Adrenal gland (tissue), 12 donors: Measurements from ENCODE around the gene PTH2. TPM values are rescaled to one million over a fixed set of nuclear protein-coding genes. Genes with fewer than 3 reads are reported as not detected.

ENCODE experiments used
- polyA plus RNA-seq, 3 donors: library from polyadenylated mRNA; stranded (reverse); fragments of 200-250 nt in 2 of 3; fragments of 350-450 nt in 1 of 3; fragmentation: Illumina TruSeq in 1 of 3; extraction: RNeasy Lipid Tissue Mini Kit (QIAGEN cat#74804) in 1 of 3; gene quantifications; one replicate each; pipeline ENCODE4 v1.2.3, GENCODE V29; 2013 to 2014
- total RNA-seq, 9 donors: library from RNA; depleted of rRNA in 4 of 9; stranded (reverse); fragments of >200 nt in 4 of 9; fragments of 120-200 nt in 1 of 9; fragmentation: NEBNext Ultra II Directional in 1 of 9; extraction: Animal tissue kit (Norgen Biotek cat#: 25700) in 1 of 9; gene quantifications; one replicate each; pipeline versions ENCODE4 v1.1.0 to v1.2.4, GENCODE V29; 2013 to 2023
- donor health status: healthy with polysubstance abuse.
- donor health status: Bipolar disorder and iron deficiency.
- donor health status: DM: yes; HTN: yes; CAD: no.
- donor health status: DM: no; HTN: no; CAD: no.
- donor health status: DM: no; HTN: no; CAD: no.
- donor health status: DM: yes; HTN: yes; CAD: no.

Gene PTH2
- total and polyA plus RNA-seq, 12 donors, result not detected

Other genes with a start within 250 kb of the PTH2 start
- 1 to 10 TPM in 3 of 9 donors, under 1 TPM in 5, not detected in 1; 0.17 to 1.7 (median 0.71) TPM for gene SLC6A16, start 98.2 kb downstream of the PTH2 start, total RNA-seq
- gene SLC6A16, start 98.2 kb downstream of the PTH2 start, polyA plus RNA-seq, result 1 to 10 TPM; 1.1 to 3.5 (median 2.6) TPM
- gene CD37, start 88.0 kb downstream of the PTH2 start, total RNA-seq, result 10 to 100 TPM in 8 of 9 donors, under 1 TPM in 1; 0.61 to 26.1 (median 15.8) TPM
- 10 to 100 TPM in 1 of 3 donors, 1 to 10 TPM in 2; 5.4 to 27.1 (median 8.9) TPM for gene CD37, start 88.0 kb downstream of the PTH2 start, polyA plus RNA-seq
- gene TEAD2, start 61.0 kb downstream of the PTH2 start, total RNA-seq, result 10 to 100 TPM in 8 of 9 donors, 1 to 10 TPM in 1; 5.4 to 42.8 (median 26.0) TPM
- gene TEAD2, start 61.0 kb downstream of the PTH2 start, polyA plus RNA-seq, result 10 to 100 TPM; 11.3 to 31.1 (median 28.7) TPM
- under 1 TPM in 4 of 9 donors, not detected in 5; 0.28 to 0.50 (median 0.43) TPM for gene DKKL1, start 59.6 kb downstream of the PTH2 start, total RNA-seq
- under 1 TPM in 2 of 3 donors, not detected in 1; 0.44 to 0.56 TPM for gene DKKL1, start 59.6 kb downstream of the PTH2 start, polyA plus RNA-seq
- under 1 TPM in 2 of 9 donors, not detected in 7; 0.74 to 0.97 TPM for gene KASH5, start 35.2 kb downstream of the PTH2 start, total RNA-seq
- not detected for gene KASH5, start 35.2 kb downstream of the PTH2 start, polyA plus RNA-seq
- not detected for gene GFY, start 1.9 kb upstream of the PTH2 start, total RNA-seq
- not detected for gene GFY, start 1.9 kb upstream of the PTH2 start, polyA plus RNA-seq
- 1 to 10 TPM in 5 of 9 donors, under 1 TPM in 4; 0.06 to 9.6 (median 1.3) TPM for gene SLC17A7, start 18.1 kb upstream of the PTH2 start, total RNA-seq
- 1 to 10 TPM in 2 of 3 donors, under 1 TPM in 1; 0.18 to 1.9 (median 1.0) TPM for gene SLC17A7, start 18.1 kb upstream of the PTH2 start, polyA plus RNA-seq
- gene PIH1D1, start 28.4 kb upstream of the PTH2 start, total RNA-seq, result 100 to 1,000 TPM in 4 of 9 donors, 10 to 100 TPM in 5; 63.1 to 131 (median 87.2) TPM
- gene PIH1D1, start 28.4 kb upstream of the PTH2 start, polyA plus RNA-seq, result 100 to 1,000 TPM in 1 of 3 donors, 10 to 100 TPM in 2; 26.6 to 103 (median 72.3) TPM
- gene ALDH16A1, start 29.8 kb upstream of the PTH2 start, total RNA-seq, result 10 to 100 TPM; 15.1 to 47.8 (median 29.1) TPM
- gene ALDH16A1, start 29.8 kb upstream of the PTH2 start, polyA plus RNA-seq, result 10 to 100 TPM in 2 of 3 donors, 1 to 10 TPM in 1; 3.6 to 95.5 (median 86.7) TPM
- gene FLT3LG, start 50.8 kb upstream of the PTH2 start, total RNA-seq, result 10 to 100 TPM in 3 of 9 donors, 1 to 10 TPM in 6; 1.2 to 10.6 (median 8.4) TPM
- gene FLT3LG, start 50.8 kb upstream of the PTH2 start, polyA plus RNA-seq, result 10 to 100 TPM in 2 of 3 donors, 1 to 10 TPM in 1; 1.8 to 33.8 (median 24.7) TPM
- 1,000 to 10,000 TPM; 2,402 to 3,504 (median 2,570) TPM for gene RPL13A, start 64.2 kb upstream of the PTH2 start, total RNA-seq
- gene RPL13A, start 64.2 kb upstream of the PTH2 start, polyA plus RNA-seq, result 1,000 to 10,000 TPM; 1,750 to 2,828 (median 2,567) TPM
- gene RPS11, start 73.0 kb upstream of the PTH2 start, total RNA-seq, result 1,000 to 10,000 TPM; 1,528 to 3,971 (median 2,257) TPM
- 1,000 to 10,000 TPM; 2,684 to 4,591 (median 2,733) TPM for gene RPS11, start 73.0 kb upstream of the PTH2 start, polyA plus RNA-seq
- 100 to 1,000 TPM; 101 to 505 (median 351) TPM for gene FCGRT, start 89.2 kb upstream of the PTH2 start, total RNA-seq
- 100 to 1,000 TPM in 2 of 3 donors, 10 to 100 TPM in 1; 90.2 to 253 (median 218) TPM for gene FCGRT, start 89.2 kb upstream of the PTH2 start, polyA plus RNA-seq
- gene RCN3, start 104.6 kb upstream of the PTH2 start, total RNA-seq, result 10 to 100 TPM in 8 of 9 donors, 1 to 10 TPM in 1; 8.0 to 56.4 (median 33.1) TPM
- 100 to 1,000 TPM in 2 of 3 donors, 1 to 10 TPM in 1; 9.3 to 232 (median 120) TPM for gene RCN3, start 104.6 kb upstream of the PTH2 start, polyA plus RNA-seq
- 10 to 100 TPM; 53.3 to 98.2 (median 63.8) TPM for gene NOSIP, start 157.1 kb upstream of the PTH2 start, total RNA-seq
- 100 to 1,000 TPM in 2 of 3 donors, 10 to 100 TPM in 1; 35.0 to 159 (median 145) TPM for gene NOSIP, start 157.1 kb upstream of the PTH2 start, polyA plus RNA-seq
- gene PRRG2, start 157.9 kb upstream of the PTH2 start, total RNA-seq, result 1 to 10 TPM in 2 of 9 donors, under 1 TPM in 5, not detected in 2; 0.28 to 1.2 (median 0.87) TPM
- 1 to 10 TPM in 1 of 3 donors, under 1 TPM in 2; 0.33 to 1.2 (median 0.71) TPM for gene PRRG2, start 157.9 kb upstream of the PTH2 start, polyA plus RNA-seq
- gene PRR12, start 167.7 kb upstream of the PTH2 start, total RNA-seq, result 10 to 100 TPM in 8 of 9 donors, 1 to 10 TPM in 1; 2.9 to 39.3 (median 17.6) TPM
- gene PRR12, start 167.7 kb upstream of the PTH2 start, polyA plus RNA-seq, result 10 to 100 TPM in 1 of 3 donors, 1 to 10 TPM in 2; 4.2 to 49.8 (median 9.5) TPM
- gene RRAS, start 216.7 kb upstream of the PTH2 start, total RNA-seq, result 10 to 100 TPM in 8 of 9 donors, 1 to 10 TPM in 1; 6.8 to 77.9 (median 37.4) TPM
- 100 to 1,000 TPM in 2 of 3 donors, 10 to 100 TPM in 1; 21.9 to 180 (median 167) TPM for gene RRAS, start 216.7 kb upstream of the PTH2 start, polyA plus RNA-seq
- gene SCAF1, start 218.8 kb upstream of the PTH2 start, total RNA-seq, result 10 to 100 TPM in 8 of 9 donors, 1 to 10 TPM in 1; 4.2 to 81.3 (median 45.8) TPM
- gene SCAF1, start 218.8 kb upstream of the PTH2 start, polyA plus RNA-seq, result 10 to 100 TPM in 2 of 3 donors, 1 to 10 TPM in 1; 7.9 to 67.7 (median 27.1) TPM
- 100 to 1,000 TPM in 2 of 9 donors, 10 to 100 TPM in 7; 33.7 to 108 (median 64.1) TPM for gene IRF3, start 242.4 kb upstream of the PTH2 start, total RNA-seq
- gene IRF3, start 242.4 kb upstream of the PTH2 start, polyA plus RNA-seq, result 100 to 1,000 TPM in 2 of 3 donors, 10 to 100 TPM in 1; 23.2 to 328 (median 159) TPM
- gene BCL2L12, start 242.5 kb upstream of the PTH2 start, total RNA-seq, result 10 to 100 TPM in 4 of 9 donors, 1 to 10 TPM in 5; 3.3 to 16.3 (median 9.7) TPM
- 10 to 100 TPM in 2 of 3 donors, 1 to 10 TPM in 1; 3.5 to 15.4 (median 13.9) TPM for gene BCL2L12, start 242.5 kb upstream of the PTH2 start, polyA plus RNA-seq